Neuronal stem cell (in vitro differentiated cells): Measurements from ENCODE around the gene SLC25A45.

Experiments
- DNase-seq: peaks from one replicate; pipeline ENCODE4 v3.0.0-alpha.2; 2013; ENCODE audit warnings: low spot score
- H2AFZ ChIP-seq: one replicate; pipeline ENCODE4 v1.6.1; 2013; ENCODE audit warnings: mild to moderate bottlenecking, low read length, inconsistent platforms
- H2AK5ac ChIP-seq: 2 replicates; pipeline ENCODE4 v1.6.1; 2013; ENCODE audit warnings: low read depth, mild to moderate bottlenecking, inconsistent platforms, low read length, moderate library complexity, mixed read lengths
- H2BK120ac ChIP-seq: 2 replicates; pipeline ENCODE4 v1.6.1; 2013; ENCODE audit warnings: low read depth, mild to moderate bottlenecking, inconsistent platforms, low read length, moderate library complexity, mixed read lengths
- H2BK12ac ChIP-seq: one replicate; pipeline ENCODE4 v1.6.1; 2013; ENCODE audit warnings: low read length, inconsistent platforms
- H2BK15ac ChIP-seq: 2 replicates; pipeline ENCODE4 v1.6.1; 2013; ENCODE audit warnings: mild to moderate bottlenecking, low read length, inconsistent platforms, mixed read lengths
- H2BK5ac ChIP-seq: one replicate; pipeline ENCODE4 v1.6.1; 2013; ENCODE audit warnings: inconsistent platforms, mild to moderate bottlenecking, low read length, moderate library complexity
- H3K14ac ChIP-seq: one replicate; pipeline ENCODE4 v1.6.1; 2013; ENCODE audit warnings: low read length, inconsistent platforms
- H3K18ac ChIP-seq: 2 replicates; pipeline ENCODE4 v1.6.1; 2013; ENCODE audit warnings: low read length, inconsistent platforms
- H3K23ac ChIP-seq: 2 replicates; pipeline ENCODE4 v1.6.1; 2013; ENCODE audit warnings: low read depth, mild to moderate bottlenecking, mixed read lengths, low read length, inconsistent platforms; ENCODE audit not compliant: poor library complexity
- H3K27ac ChIP-seq: replicated peaks from 3 replicates; pipeline ENCODE4 v1.5.1; 2013; ENCODE audit warnings: low read length, inconsistent platforms
- H3K27me3 ChIP-seq, 3 experiments: 2 replicates each; pipeline ENCODE4 v1.6.1; 2013; ENCODE audit warnings: low read length in 3 of 3, mild to moderate bottlenecking in 2 of 3, inconsistent platforms in 1 of 3, low read depth in 1 of 3, mixed read lengths in 1 of 3, moderate library complexity in 1 of 3; ENCODE audit not compliant: control insufficient read depth in 3 of 3, insufficient read depth in 3 of 3
- H3K36me3 ChIP-seq, 2 donors: replicated peaks in 1 of 2; 2 replicates each; pipeline ENCODE4 v1.6.1; 2013; ENCODE audit warnings: low read length in 2 of 2; ENCODE audit not compliant: control insufficient read depth in 2 of 2, insufficient read depth in 2 of 2
- H3K4ac ChIP-seq: 2 replicates; pipeline ENCODE4 v1.6.1; 2013; ENCODE audit warnings: inconsistent platforms, mild to moderate bottlenecking, low read length, moderate library complexity
- H3K4me1 ChIP-seq, 2 donors: 1 replicate in 1 of 2; 2 replicates in 1 of 2; pipeline ENCODE4 v1.6.1; 2013; ENCODE audit warnings: low read length in 2 of 2, low read depth in 1 of 2; ENCODE audit not compliant: control insufficient read depth in 2 of 2, insufficient read depth in 1 of 2
- H3K4me2 ChIP-seq: one replicate; pipeline ENCODE4 v1.6.1; 2013; ENCODE audit warnings: mild to moderate bottlenecking, low read length, inconsistent platforms; ENCODE audit not compliant: insufficient read depth, poor library complexity, severe bottlenecking
- H3K4me3 ChIP-seq, 2 donors: 2 replicates each; pipeline ENCODE4 v1.5.1; 2013; ENCODE audit warnings: low read length in 2 of 2, mild to moderate bottlenecking in 2 of 2, inconsistent platforms in 1 of 2, moderate library complexity in 1 of 2
- H3K79me1 ChIP-seq: one replicate; pipeline ENCODE4 v1.6.1; 2013; ENCODE audit warnings: low read depth, mild to moderate bottlenecking, inconsistent platforms, low read length, moderate library complexity
- H3K9ac ChIP-seq: one replicate; pipeline ENCODE4 v1.6.1; 2013; ENCODE audit warnings: mild to moderate bottlenecking, low read depth, low read length, inconsistent platforms; ENCODE audit not compliant: poor library complexity
- H3K9me3 ChIP-seq, 2 donors: replicated peaks in 1 of 2; 2 replicates each; pipeline versions ENCODE3 to v1.6.1; 2013; ENCODE audit warnings: low read length in 2 of 2, mild to moderate bottlenecking in 2 of 2, inconsistent platforms in 1 of 2, low read depth in 1 of 2, mixed read lengths in 1 of 2, moderate library complexity in 1 of 2; ENCODE audit not compliant: control insufficient read depth in 2 of 2, insufficient read depth in 1 of 2
- H4K8ac ChIP-seq: one replicate; pipeline ENCODE4 v1.6.1; 2013; ENCODE audit warnings: low read depth, mild to moderate bottlenecking, inconsistent platforms, low read length, moderate library complexity
- H4K91ac ChIP-seq: one replicate; pipeline ENCODE4 v1.6.1; 2013; ENCODE audit warnings: low read length, low read depth, mild to moderate bottlenecking, inconsistent platforms; ENCODE audit not compliant: poor library complexity
- WGBS, 2 donors: extraction: QIAGEN DNeasy Blood & Tissue Kit; methylation state at CpG; one replicate each; pipeline ENCODE4 v1.1.7; 2013; ENCODE audit warnings: missing lambda C conversion rate in 2 of 2, mixed read lengths in 1 of 2; ENCODE audit not compliant: insufficient read length in 2 of 2, insufficient replicate concordance in 1 of 2; ENCODE audit errors: extremely low coverage in 2 of 2; 5-methylcytosine and 5-hydroxymethylcytosine counted together

Gene SLC25A45

DNA sequence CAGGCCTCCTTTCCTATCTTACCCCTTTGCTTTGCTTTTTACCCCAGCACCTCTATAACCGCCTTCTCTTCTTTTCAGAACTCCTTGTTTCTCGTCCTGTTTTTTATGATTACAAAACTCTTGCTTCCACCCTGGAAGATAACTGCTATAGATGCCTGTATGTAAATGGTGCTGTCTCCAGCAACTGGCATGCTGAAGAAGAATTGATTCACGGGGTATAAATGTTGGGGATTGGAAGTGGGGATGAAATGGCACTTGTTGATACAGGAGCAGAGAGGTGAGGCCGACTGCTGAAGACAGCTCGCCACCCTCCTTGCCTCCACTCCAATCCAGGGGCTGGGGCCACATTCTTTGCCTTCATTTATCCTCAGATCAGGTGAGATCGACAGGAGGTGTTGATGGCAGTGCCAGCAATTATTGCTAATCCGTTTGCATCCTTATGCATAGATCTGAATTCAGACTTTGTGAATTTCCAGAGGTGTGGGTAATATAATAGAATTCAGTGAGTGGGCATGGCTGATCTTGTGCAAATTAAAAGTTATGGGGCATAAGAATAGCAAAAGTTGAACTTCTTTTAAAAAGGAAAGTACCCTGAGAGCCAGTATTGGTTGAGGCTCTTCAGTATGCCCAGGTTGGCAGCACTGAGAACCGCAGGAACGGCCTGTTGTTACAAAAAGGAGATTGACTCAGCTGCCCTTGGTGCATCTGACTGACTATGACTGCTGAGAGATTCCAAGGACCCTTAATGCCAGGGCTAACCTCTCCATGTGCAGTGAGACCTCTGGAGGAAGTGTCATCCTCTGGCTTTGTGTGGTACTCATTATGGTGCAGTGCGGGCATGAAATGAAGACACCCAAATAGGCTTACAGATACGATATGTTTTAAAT lies 45.5 kb upstream of the SLC25A45 start:
- Histone ChIP-seq H3K23ac (no peak overlapping the region), H3K4me2 (no peak overlapping the region), H3K4me3 (peak overlapping the region in 1 of 2 donors; percentile 88), H3K18ac (no peak overlapping the region), H3K79me1 (peaks cover 4% of the 10 kb centered on the region), H2BK5ac (no peak overlapping the region), H2BK12ac (no peak overlapping the region), H3K9ac (no peak overlapping the region), H3K4ac (no peak overlapping the region), H2AK5ac (no peak overlapping the region), H3K36me3 (peaks cover 3 to 91% of the 10 kb centered on the region in 2 donors), H2BK15ac (no peak overlapping the region), H2BK120ac (no peak overlapping the region), H2AFZ (no peak overlapping the region), H3K27me3 (no peaks in the 10 kb centered on the region), H3K4me1 (peaks cover 21 to 36% of the 10 kb centered on the region in 2 donors), H4K8ac (no peak overlapping the region), H3K9me3 (no peaks in the 10 kb centered on the region), H4K91ac (no peak overlapping the region), H3K27ac (no peak overlapping the region), H3K14ac (no peak overlapping the region)
- no peak for DNase-seq
- no CpG with 5 or more reads among the region's 11 CpGs for WGBS, 2 donors

DNA sequence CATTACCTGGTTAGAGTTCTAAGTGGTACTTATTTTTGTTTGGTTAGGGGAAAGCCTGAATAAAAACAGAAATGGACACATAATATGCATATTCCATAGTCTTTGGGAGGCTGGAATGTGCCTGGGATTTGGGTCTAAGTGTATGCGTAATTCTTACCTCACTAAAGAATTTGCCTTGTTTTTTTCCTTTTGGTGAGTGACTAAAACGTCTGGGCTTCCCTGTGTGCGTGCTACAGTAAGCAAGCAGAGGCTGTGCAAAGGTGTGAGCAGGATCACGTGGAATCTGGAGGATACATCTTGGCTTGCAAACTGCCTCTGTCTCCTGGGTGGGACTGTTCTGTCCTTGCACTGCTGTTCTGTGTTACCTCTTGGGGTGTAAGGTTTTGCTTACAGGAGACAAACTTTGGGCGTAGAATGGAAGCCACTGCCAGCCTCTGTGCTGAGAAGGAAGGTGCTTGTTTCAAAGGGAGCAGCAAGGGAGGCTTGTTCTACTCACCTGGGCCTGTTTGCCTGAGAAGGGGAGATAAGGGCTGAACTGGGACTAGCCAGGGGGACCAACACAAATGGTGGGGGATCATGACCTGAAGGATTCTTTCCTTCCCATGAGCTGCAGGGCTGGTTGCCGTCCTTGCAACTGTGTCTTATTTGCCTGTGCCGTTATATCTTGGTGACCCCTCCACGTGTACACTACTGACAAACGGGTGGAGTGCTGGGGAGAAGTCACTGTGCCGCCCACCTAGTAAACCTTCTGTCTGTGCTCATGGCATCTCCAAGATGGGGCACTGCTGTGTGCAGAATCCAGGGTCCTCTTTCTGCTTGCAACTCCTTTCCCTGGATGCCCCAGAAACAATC lies 44.6 kb upstream of the SLC25A45 start:
- Histone ChIP-seq H3K4ac (no peak overlapping the region), H3K23ac (peak overlapping the region; percentile 62), H4K8ac (no peak overlapping the region), H3K9me3 (no peaks in the 10 kb centered on the region), H2BK120ac (no peak overlapping the region), H3K27me3 (no peaks in the 10 kb centered on the region), H2BK5ac (no peak overlapping the region), H3K79me1 (peaks cover 6% of the 10 kb centered on the region), H3K14ac (peak overlapping the region; percentile 14), H2AFZ (no peak overlapping the region), H2BK12ac (no peak overlapping the region), H3K27ac (no peak overlapping the region), H3K9ac (no peak overlapping the region), H2AK5ac (no peak overlapping the region), H3K18ac (no peak overlapping the region), H3K4me3 (peak overlapping the region in 1 of 2 donors; percentile 88), H3K4me2 (no peak overlapping the region), H2BK15ac (no peak overlapping the region), H4K91ac (no peak overlapping the region), H3K4me1 (peaks cover 24 to 36% of the 10 kb centered on the region in 2 donors), H3K36me3 (peaks cover 3 to 83% of the 10 kb centered on the region in 2 donors)
- no CpG with 5 or more reads among the region's 10 CpGs for WGBS, 2 donors
- no peak for DNase-seq

DNA sequence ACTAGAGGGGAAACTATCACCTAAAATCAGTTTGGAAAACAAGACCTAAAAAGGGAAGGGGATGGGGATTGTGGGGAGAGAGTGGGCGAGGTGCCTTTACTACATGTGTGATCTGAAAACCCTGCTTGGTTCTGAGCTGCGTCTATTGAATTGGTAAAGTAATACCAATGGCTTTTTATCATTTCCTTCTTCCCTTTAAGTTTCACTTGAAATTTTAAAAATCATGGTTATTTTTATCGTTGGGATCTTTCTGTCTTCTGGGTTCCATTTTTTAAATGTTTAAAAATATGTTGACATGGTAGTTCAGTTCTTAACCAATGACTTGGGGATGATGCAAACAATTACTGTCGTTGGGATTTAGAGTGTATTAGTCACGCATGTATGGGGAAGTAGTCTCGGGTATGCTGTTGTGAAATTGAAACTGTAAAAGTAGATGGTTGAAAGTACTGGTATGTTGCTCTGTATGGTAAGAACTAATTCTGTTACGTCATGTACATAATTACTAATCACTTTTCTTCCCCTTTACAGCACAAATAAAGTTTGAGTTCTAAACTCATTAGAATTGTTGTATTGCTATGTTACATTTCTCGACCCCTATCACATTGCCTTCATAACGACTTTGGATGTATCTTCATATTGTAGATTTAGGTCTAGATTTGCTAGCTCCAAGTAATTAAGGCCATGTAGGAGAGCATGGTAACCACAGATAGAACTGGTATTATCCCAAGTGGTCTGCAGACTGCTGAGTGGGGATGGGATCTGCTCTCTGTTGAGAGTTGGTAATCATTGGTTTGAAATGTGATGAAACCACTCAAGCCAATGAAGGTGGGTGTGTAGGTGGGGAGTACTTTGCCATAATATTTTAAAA lies 43.8 kb upstream of the SLC25A45 start:
- Histone ChIP-seq H3K4ac (no peak overlapping the region), H4K8ac (no peak overlapping the region), H3K4me2 (no peak overlapping the region), H3K14ac (no peak overlapping the region), H3K79me1 (peaks cover 6% of the 10 kb centered on the region), H2AK5ac (no peak overlapping the region), H3K9ac (no peak overlapping the region), H2BK12ac (no peak overlapping the region), H3K4me1 (peaks cover 31 to 39% of the 10 kb centered on the region in 2 donors), H3K27me3 (no peaks in the 10 kb centered on the region), H3K4me3 (peak overlapping the region in 1 of 2 donors; percentile 88), H3K9me3 (no peaks in the 10 kb centered on the region), H2BK120ac (no peak overlapping the region), H3K18ac (no peak overlapping the region), H2AFZ (no peak overlapping the region), H3K36me3 (peaks cover 3 to 74% of the 10 kb centered on the region in 2 donors), H4K91ac (no peak overlapping the region), H2BK15ac (no peak overlapping the region), H2BK5ac (no peak overlapping the region), H3K27ac (no peak overlapping the region), H3K23ac (no peak overlapping the region)
- no CpG with 5 or more reads among the region's 9 CpGs for WGBS, 2 donors
- no peak for DNase-seq
